SW480 (cell line): ENCODE measurements around the gene STRN3.

Experiments
- DNase-seq: peaks from one replicate; pipeline ENCODE4 v3.0.0-alpha.2; 2016; ENCODE audit warnings: low spot score

Gene STRN3

DNA sequence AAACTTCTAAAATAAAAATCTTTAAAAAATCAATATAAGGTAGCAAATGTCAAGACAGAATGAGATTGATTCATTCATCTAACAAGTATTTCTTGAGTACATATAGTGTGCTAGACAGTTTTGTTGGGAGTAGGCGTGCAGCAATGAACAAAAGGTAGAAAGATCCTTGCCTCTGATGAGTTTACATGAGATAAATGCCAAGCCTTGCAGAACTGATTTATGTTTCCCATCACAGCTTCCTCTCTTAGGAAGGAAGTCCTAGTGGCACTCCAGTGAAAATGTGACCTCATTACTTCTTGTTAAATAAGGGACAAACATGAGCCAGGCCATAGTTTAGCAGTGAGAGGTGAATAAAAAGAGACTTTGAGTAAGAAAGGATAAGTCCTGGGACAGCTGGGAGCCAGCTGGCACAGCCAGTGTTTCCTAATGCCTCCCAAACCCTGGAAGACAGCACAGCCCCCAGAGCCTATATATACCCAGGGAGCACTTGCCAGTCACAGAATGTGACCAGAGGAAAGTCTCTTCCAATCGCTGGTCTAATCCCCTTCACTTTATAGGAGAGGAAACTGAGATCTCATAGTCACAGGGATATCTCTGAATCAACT, 156.5 kb downstream of the STRN3 start:
- no peak for DNase-seq

DNA sequence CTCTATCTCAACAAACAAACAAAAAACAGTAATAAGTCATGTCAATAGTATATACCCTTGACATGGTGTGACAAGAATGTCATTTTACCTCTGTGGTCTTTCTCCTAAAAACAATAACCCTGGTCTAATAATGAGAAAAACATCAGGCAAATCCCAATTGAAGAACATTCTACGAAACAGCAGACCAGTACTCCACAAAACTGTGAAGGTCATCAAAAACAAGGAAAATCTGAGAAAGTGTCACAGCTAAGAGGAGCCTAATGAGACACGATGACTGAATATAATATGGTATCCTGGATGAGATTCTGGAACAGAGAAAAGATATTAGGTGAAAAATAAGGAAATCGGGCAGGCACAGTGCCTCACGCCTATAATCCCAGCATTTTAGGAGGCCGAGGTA, 157.4 kb downstream of the STRN3 start:
- DNase-seq: no peak

DNA sequence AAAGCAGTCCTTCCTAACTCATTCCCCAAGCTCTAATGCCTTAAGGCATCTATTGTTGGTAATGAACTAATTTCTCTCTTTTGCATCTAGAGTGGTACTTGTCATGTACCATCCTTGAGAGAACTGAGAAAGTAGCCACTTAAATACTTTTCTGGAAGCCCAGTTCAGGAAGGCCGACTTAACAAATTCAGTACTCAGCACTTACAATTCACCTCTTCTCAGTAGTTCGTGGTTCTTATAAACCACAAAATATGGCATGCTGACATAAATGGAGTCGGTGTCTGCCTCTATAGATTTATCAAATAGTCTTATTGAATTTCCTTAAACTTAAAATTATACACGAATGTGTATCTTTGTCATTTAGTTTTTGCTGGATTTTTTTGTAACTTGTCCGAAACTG, 161.2 kb downstream of the STRN3 start:
- DNase-seq: no peak

DNA sequence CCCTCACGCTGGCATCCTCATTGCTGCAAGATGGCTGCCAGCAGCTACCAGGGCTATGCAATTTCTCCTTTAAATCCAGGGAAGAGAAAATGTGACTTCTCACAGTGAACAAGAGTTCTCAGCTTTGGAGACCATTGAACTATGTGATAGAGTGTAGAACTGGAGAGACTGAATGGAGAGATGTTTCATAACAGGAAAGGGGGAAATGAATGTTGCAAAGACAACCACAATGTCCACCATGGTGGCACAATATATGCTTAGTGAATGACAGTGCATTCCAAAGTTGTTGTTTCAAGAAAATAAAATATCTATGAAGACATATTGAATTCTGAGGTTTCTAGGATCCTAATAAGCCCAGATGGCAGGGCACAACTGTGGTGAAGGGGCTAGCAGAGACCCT, 165.0 kb downstream of the STRN3 start:
- no peak for DNase-seq

DNA sequence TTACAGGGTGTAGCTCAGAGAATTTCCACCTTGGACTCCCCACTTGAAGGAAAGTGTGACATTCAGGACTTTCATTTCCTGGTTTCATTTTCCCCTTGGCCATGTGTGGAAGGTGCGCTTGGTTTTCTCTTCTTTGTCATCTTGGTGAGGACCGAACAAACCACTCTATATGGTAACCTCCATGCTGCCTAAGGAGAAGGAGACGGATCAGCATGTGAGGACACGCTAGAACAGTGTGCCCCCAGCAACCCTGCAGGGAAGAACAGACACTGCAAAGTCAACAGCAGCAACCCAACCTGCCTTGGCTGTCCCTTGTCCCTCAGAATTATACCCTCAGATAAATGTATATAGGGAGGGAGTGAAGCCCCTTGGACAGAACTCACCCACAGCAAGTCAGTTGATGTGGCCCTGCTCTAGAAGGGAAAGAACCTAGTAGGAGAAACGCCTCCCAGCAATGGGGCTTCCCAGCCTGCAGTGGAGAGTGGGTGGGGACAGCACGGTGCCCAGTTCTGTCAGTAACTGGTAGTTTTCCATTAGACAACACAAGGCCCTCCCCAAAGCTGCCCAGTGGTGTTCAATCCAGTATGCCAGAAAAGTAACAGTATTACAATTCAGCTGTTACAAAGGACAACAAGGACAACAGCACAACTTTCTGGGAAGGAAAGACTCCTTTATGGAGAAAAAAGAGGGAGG, 170.7 kb downstream of the STRN3 start:
- DNase-seq: no peak

DNA sequence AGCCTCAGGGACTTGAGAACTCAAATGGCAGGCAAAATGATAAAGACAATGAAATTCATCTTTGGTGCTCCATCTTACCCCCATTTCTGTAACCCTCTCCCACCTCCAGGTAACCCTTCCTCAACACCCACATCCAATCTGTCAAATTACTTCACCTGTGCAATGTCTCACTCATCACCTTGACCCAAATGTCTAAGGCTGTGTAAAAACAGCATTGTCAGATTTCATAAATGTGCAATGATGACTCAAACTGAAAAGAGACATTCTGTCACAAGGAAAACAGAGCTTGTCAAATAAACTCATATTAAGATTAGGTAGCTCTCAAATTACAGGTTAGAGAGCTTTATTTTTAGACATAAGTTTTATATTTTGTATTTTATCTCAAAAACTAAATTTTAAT, 171.7 kb downstream of the STRN3 start:
- DNase-seq: no peak

DNA sequence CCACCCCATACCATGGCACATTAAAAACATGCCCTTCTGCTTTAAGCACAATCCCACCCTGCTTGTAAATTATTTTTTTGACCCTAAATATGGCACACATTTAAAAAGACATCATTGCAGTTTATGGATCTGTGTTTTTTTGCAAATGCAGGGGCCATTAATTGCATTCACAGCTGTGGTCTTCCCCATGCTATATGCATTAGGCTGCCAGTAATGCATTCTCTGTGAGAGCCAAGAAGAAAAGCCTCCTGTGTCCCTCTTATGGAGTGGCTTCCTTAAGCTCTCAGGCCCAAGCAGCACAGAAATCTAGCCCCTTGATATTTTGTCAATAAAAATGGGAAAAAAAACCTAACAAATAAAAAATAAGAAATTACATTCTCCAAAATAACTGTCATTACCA, 172.2 kb downstream of the STRN3 start:
- no peak for DNase-seq

DNA sequence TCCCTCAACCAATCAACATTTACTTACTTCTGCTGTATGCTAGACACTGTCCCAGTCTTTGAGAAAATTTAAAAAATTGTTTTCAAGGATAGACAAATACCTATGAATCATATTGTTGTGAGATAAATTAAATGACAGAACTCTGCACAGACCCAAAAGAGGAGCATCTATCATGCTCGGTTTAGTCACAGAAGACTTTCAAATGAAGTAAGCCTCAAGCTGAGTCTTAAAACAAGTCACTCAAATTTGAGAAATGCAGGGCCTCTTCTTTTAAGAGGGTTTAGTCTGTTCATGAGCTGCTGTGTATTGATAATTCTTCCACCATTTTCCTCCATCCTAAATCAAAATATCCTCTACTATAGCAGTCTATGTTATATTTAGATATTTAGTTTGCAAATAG, 176.2 kb downstream of the STRN3 start:
- DNase-seq: no peak

DNA sequence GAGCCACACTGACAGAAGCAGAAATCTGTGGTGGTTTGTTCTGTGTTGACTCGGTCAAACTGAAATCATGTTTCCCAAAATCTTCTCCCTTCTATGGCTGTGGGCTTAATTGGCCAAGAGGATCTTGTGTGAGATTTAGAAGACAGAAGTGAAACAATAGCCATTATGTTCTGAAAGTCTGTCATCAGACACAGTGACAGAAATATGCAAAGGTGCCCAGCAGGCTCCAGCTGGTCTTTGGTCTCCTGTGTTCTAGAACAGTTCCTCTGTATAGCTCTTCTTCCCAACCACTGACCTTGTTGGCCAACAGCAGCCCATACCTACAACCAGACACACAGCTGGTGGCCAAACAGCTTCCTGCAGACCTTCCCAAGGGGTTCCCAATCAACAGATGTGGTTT, 176.8 kb downstream of the STRN3 start:
- no peak for DNase-seq

DNA sequence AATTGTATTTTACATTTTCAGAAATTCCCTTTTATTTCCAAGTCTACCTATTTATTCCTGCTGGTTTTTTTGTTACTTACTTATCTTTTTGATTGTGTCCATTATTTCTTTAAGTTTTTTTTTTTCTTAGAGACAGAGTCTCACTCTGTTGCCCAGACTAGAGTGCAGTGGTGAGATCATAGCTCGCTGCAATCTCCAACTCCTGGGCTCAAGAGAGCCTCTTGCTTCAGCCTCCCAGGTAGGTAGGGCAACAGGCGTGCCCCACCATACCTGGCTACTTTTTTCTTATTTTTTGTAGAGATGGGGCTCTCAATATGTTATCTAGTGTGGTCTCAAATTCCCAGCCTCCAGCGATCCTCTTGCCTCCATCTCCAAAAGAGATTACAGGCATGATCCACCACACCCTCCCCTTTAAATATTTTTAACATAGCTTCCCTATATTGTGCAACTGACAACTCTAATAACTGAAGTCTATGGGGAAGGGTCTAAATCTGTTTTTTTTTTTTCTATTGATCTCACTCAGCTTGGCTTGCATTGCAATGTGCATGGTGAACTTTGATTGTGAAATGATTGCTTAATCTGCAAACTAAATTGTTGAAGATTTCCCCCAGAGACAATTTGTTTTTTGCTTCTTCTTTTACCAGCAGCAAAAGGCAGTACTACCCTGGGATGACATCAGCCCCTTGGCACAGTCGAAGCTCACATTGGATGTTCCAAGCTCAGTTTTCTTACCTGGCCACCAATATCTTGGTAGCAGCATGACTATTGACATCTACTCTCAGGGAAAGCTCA, 177.5 kb downstream of the STRN3 start:
- no peak for DNase-seq
